Astrocyte of the cerebellum (primary cell): ENCODE measurements around the gene GCN1.

Experiments used
- DNase-seq: peaks from one replicate; pipeline ENCODE4 v3.0.0-alpha.2; 2011; ENCODE audit warnings: low read depth
- H3K4me3 ChIP-seq: 2 replicates; pipeline ENCODE4 v1.5.1; 2011; ENCODE audit warnings: mild to moderate bottlenecking, low read depth, low read length, moderate library complexity
- in situ Hi-C: cut with HindIII; loops from 2 replicates; pipeline ENCODE4 v1.10.0; 2017; ENCODE audit warnings: low sequenced_read_pairs
- TF ChIP-seq, protein P1 (sequence below): IDR thresholded peaks from 2 replicates; pipeline ENCODE4 v1.5.1; 2012; ENCODE audit warnings: low read length, low read depth, moderate library complexity, mild to moderate bottlenecking; ENCODE audit errors: missing control alignments

Gene GCN1

GRCh38 chr12:120234643-120235368 lies 40.3 kb upstream of the GCN1 start:
- in situ Hi-C loops = no loop called here
- TF ChIP-seq, protein P1, sequence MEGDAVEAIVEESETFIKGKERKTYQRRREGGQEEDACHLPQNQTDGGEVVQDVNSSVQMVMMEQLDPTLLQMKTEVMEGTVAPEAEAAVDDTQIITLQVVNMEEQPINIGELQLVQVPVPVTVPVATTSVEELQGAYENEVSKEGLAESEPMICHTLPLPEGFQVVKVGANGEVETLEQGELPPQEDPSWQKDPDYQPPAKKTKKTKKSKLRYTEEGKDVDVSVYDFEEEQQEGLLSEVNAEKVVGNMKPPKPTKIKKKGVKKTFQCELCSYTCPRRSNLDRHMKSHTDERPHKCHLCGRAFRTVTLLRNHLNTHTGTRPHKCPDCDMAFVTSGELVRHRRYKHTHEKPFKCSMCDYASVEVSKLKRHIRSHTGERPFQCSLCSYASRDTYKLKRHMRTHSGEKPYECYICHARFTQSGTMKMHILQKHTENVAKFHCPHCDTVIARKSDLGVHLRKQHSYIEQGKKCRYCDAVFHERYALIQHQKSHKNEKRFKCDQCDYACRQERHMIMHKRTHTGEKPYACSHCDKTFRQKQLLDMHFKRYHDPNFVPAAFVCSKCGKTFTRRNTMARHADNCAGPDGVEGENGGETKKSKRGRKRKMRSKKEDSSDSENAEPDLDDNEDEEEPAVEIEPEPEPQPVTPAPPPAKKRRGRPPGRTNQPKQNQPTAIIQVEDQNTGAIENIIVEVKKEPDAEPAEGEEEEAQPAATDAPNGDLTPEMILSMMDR = peak; percentile 55
- no peak overlapping the region for H3K4me3 ChIP-seq
- peak; percentile 79 for DNase-seq

DNA sequence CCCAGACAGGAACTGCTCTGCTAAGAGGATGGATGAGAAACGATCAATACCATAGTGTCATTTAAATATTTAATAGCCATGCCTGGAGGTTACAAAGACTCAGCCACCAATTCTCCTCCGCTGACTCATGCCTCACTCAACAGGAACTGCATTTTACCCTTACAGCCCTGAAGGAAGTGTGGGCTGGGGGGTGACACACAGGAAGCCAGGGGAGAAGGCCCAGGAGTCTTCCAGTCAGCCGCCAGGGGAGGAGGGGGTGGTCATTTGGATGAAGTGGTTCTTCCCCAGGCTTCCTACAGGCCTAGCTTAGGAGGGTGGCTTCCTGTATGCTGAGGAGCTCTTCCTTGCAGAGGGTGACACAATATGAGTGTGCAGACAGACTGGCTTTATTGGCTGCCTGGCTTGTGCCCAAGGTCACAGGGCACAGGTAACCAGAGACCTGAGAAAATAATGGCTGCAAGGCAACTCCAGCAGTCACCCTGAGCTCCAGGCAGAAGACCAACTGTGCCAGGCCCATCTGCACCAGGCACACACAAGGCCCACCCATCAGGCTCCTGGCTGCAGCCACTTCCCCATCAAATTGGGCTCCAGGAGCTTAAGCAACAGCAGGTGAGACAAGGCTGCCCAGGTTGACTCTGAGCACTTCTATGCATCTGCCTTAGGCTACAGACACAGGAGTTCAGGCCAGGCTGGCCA lies 36.9 kb upstream of the GCN1 start:
- H3K4me3 ChIP-seq = no peak overlapping the region
- TF ChIP-seq, protein P1 = peak; percentile 24
- DNase-seq = peak; percentile 73
- in situ Hi-C loops = no loop called here

DNA sequence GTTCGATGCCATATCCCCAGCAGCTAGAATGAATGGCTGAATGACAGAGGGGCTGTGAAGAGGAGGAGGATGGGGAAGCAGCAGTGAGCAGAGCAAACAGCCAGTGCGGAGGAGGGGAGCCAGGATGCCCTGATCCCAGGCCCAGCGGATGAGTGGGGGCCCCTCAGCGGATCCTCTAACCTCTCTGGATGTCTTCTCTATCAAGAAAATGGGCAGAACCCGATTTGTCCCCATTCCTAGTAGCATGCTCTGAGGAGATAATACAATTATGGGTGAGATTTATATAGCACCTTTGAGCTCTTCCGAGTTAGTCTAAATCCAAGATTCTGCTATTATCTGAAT lies 36.4 kb upstream of the GCN1 start:
- no peak for DNase-seq
- no peak overlapping the region for H3K4me3 ChIP-seq
- in situ Hi-C loops = no loop called here
- TF ChIP-seq, protein P1 = no peak

GRCh38 chr12:120230326-120230973 lies 35.9 kb upstream of the GCN1 start:
- in situ Hi-C loops = no loop called here
- TF ChIP-seq, protein P1 = no peak
- H3K4me3 ChIP-seq = no peak overlapping the region
- peak; percentile 84 for DNase-seq

DNA sequence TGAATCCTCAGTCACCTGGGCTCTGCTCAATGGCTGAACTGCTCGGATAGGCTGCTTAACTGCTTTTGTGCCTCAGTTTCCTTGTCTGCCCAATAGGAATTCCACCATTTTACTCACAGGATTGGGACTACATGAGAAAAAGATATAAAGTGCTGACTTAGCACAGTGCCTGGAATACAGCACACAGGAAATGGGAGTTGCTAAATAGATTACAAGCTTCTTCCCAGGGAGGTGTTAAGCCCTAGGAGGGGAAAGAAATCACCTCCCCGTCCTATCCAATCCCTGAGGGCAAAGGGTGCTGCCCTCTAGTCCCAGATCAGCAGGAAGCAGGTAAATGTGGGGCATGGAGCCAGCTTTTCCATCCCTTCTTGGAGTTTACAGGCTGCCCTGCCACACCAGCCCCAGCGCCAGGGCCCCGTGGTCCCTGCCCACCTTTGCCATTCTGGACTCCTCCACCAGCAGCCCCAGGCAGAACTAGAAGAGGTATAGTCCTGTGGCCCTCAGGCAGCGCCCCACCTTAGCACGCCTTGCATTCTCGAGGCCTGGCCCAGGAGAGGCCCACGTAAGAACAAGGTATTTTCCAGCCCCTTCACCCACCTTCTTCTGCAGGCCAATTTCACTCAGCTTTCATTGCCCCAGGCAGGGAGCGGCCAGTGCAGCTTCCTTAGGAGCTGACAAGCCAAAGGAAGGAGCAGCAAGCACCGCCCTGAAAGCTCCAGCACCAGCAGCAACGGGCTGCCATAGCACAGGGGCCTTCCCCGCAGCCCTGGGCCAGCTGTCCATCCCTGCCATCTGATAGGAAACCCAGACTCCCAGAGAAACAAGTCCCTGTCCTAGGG lies 35.2 kb upstream of the GCN1 start:
- no peak overlapping the region for H3K4me3 ChIP-seq

More for the DNA sequence above, 35.2 kb upstream of the GCN1 start:
- TF ChIP-seq, protein P1 = no peak
- DNase-seq = no peak
- in situ Hi-C loops = loop anchor here (10.0 kb wide), 2 partner anchors 75 to 265 kb away; partner anchors contain the start of genes DYNLL1 and SIRT4
